DMS53 treated with DMSO at 0.1 percent for 48 hours (cell line): ENCODE data around the gene MAD2L1BP.

ENCODE experiments used
- DNase-seq: peaks from one replicate; lab custom pipeline; 2025; ENCODE audit not compliant: unreplicated experiment; lab: John Stamatoyannopoulos, UW

The MAD2L1BP gene

DNA sequence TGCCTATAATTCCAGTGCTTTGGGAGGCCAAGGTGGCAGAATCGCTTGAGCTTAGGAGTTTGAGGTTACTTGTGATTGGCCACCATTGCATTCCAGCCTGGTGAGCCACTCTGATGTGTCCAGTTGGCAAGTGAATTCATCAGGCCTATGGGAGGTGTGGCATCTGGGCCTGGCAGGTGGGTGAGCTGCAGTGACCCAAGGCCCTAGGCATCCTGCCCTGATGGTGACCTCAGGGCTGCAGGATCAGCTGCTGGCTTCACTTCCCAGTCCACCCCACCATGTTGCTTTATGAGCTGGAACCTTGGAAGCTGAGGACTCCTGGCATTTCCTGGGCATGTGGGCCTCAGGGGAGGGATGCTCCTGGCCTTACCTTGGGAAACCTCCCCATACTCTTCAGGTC lies 29.7 kb downstream of the MAD2L1BP start:
- no peak for DNase-seq

DNA sequence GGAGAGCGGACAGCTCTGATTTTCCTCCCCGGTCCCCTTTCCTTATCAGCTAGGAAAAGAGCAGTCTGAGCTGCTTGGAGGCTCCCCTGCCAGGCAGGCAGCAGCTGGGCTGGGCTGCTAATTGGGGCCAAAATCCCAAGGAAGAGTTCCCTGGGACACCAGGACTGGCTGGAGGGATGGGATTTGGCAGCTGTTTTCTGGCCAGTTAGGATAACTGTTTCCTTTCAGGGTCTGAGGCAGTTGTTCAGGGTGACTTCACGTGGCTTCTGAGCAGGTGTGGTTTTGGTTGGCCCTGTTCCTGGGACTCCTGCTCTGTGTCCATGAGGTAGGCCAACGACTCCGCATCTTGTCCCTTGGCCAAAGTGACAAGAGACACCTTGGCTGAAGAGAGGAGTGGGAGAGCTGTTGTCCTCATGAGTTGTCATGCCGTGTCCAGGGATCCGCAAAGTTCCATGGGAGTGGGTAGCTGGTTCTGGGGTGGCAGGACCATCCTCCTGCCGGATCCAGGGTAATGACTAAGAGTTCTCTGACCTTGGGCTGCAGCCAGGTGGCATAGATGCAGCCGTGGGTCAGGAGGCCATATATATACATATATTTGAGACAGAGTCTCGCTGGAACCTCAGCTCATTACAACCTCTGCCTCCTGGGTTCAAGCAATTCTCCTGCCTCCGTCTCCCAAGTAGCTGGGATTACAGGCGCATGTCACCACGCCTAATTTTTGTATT lies 30.7 kb downstream of the MAD2L1BP start:
- DNase-seq = no peak

DNA sequence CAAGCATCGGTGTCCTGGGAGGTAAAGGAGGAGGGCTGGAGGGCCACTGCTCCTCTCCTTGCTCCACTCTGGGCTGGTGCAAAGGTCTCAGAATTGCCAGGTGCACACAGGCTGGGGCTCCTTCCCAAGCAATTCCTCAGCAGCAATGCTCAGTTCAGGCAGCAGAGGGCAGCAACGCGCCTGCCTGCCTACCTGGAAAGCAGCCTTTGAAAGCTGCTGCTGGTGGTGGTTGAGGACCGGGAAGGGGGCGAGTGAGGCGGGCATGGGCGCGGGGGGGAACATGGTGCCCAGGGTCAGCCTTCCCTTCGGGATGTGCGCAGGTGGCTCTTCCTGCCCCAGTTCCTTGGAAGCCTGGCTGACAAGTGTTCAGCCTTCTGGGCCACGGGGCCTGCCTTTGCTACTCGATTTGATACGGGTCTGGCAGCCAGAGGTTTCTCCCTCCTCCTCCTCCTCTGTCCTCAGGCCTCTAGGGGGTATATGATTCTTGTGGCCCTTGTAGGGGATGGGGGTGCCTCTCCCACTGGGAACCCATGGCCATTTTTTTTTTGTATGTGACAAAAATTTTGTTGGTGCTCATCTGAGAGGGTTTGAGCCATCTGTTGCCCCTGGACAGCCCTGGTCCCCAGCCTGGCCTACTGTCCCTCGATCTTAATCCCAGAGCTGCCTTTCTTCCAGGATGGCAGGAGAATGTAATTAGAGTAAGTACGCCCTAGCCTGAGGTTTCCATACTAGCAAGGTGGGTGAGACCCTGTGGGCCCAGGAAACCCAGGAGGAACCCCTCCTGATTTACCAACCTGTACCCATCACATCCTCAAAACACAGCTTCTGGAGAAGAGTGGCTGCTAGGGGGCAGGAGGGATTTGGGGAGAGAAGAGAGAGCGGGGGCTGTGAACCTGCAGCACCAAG lies 31.9 kb downstream of the MAD2L1BP start:
- peak; percentile 61 for DNase-seq

DNA sequence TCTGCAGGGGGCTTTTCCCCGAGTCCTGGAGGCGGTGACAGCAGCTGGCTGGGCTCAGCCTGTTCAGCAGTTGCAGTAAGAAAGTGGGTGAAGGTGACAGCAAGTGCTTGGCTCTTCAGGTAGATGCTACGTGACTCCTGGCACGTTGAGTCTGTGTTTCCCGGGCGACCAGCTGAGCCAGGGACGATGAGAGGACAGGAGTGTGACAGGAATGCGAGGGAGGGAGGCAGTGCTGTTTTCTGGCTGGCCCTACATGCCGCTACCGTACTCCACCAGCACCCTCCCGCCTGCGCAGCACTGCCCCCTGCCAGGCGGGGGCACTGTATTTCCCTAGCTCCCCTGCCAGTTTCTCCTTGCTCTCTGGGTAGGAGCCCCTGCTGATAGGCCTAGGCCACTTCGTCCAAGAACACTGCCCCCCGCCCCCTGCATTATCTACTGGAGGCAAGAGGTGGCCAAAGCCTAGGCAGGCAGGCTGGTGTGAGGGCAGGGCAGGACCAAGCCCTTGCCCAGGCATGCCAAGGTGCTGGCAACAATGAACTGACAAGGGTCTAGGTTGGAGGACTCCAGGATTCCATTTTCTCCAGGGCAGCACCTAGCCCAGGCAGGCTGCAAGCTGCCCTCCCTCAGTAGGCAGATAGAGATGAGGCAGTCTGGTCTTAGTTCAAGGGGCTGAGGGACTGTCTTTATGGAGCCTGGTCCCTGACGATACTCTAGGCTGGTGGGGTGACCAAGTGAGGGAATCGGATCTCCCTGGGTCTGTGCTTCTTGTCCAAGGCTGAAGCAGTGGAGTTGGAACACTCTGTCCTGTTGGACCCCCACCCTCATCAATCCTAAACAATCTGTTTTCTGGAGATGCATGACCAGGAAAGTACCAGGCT lies 32.8 kb downstream of the MAD2L1BP start:
- peak; percentile 72 for DNase-seq

DNA sequence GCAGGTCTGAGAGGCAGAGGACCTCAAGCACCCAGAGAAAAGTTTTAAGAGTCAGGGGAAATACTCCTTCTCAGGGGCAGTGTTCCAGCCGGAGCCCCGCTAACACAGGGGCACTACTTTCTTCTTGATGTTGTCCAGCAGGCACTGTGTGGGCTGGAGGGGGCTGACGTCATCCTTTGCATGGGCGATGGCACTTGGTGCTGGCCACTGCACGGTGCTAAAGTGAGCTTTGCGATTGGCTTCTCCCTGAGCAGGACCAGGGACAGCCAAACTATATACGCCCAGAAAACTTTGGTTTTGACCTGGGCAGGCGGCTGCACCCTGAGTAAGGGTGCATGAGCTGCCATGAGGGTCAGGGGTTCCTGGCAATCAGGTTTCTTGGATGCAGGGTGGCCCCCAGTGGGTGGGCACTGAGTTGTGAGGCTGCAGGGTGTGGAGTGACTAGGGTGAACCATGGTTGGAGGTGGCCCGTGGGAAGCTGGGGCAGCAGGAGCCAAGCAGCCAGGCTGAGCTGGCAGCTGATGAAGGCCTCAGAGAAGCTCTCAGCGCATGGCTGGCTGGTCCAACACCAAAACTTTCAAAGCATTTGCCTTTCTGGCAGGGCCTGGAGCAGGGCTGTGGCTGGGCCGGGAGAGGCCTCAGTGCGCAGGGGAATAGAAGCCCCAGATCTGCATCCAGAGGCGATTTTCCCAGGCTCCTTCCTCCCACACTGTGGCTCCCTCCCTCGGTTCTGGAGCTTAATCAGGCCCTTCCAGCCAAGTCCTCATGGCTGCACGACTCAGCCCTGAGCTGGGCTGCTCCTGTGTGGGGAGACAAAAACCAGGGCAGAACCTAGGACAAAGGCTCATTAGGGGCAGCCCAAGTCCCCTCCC lies 33.6 kb downstream of the MAD2L1BP start:
- no peak for DNase-seq

DNA sequence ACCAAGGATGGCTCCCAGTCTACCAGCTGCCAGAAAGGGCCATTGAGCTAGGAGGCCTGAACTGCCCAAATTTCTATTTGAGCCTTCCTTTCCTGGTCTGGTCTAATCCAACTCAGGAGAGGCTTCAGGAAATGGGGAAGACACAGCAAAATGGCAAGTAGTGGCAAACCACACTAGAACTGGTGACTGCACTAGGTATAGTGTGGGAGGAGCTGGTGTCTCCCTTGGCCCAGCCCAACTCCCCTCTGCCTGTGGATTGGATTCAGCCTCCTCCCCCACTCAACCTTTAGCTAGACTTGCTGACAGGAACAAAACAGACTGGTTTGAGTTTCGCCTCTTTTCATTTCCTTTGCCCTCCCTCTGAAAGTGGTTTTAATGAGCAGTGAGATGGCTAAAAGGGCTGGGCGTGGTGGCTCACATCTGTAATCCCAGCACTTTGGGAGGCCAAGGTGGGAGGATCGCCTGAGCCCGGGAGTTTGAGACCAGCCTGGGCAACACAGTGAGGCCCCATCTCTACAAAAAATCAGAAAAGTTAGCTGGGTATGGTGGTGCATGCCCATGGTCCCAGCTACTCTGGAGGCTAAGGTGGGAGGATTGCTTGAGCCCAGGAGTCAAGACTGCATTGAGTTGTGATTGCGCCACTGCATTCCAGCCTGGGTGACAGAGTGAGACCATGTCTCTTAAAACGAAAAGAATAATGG lies 34.4 kb downstream of the MAD2L1BP start:
- DNase-seq = no peak

DNA sequence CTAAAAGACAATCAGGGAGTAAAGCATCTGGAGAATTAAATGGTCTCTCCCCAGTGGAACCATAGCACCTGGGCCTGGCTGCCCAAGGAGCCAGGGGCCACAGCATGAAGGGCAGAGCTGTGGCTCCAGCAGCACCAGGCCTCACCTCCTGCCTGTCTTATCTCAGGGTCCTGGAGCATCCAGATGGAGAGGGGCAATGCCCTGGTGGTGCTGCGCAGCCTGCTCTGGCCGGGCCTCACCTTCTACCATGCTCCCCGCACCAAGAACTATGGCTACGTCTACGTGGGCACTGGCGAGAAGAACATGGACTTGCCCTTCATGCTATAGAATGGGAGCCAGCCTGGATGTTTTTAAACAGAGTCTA lies 35.0 kb downstream of the MAD2L1BP start:
- no peak for DNase-seq

DNA sequence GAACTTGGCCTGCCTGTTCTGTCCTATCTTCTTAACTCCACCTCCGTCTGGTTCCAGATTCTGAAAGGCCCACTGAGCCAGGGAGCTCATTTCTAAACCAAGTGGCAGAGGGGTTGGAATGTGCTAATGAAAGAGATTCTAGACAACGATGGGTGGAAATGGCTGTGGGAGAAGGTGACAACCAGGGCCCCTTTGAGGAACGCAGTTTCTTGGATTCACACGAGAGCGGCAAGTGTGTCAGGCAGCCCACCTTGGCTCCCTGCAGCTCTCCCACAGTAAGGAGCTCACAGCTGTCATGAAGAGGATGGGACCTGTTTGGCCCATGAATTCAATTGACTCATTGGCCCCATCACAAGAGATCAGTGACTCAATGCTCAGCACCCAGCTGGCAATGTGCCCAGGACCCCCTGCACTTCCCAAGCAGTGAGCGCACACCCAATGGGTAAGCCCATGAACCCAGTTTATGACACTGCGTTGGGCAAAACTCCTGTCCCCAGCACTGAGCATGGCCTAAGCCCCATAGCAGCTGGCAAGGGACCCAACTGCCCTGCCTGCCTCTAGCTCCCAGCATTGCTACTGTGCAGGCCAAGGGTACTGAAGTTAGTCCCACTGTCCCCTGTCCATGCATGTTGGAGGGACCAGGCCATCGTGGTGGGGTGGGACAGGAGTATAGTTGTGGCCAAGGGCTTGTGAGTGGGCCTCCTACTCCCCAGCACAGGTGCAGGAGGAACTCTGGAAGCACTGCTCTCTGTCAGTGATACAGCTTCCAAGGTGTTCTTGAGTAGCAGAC lies 35.6 kb downstream of the MAD2L1BP start:
- DNase-seq = no peak

DNA sequence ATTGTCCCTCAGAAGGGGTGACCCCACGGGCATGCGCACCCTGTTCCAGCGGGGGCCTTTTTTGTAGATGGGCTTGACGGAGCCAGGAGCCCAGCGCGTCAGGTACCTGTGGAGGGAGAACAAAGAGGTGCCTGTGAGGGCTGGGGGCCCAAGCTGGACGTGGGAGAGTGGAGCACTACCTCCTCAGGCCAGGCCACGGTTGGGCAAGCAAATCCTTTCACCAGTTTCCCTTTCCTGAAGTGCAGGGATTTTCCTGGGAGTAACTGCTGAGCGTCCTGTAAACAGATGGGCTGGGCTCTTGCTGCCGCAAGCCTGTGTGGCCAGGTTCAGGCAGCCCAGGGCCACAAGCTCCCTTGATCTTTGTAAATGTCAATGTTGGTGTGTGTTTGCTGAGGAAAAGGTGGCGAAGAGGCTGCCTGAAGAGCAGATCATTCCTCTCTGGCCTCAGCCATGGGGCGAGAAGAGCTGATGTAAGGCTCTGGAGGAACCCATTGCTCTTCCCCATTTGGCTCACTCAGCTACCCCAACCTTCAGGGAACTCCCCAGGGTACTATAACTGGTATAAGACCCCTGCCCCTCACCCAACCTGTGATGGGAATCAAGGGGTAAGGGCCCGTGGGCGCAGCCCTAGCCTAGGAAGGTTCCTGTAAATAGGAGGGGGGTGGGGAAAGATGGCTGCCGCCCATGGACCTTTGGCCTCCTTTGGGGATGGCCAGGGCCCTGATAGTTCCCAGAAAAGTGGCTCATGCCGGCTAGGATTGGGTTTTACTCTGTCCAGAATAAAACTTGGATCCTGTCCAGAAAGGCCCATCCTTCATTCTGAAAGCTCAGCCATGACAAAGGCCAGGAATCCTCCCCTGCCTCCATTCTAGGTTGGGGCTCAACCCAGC lies 36.4 kb downstream of the MAD2L1BP start:
- no peak for DNase-seq

DNA sequence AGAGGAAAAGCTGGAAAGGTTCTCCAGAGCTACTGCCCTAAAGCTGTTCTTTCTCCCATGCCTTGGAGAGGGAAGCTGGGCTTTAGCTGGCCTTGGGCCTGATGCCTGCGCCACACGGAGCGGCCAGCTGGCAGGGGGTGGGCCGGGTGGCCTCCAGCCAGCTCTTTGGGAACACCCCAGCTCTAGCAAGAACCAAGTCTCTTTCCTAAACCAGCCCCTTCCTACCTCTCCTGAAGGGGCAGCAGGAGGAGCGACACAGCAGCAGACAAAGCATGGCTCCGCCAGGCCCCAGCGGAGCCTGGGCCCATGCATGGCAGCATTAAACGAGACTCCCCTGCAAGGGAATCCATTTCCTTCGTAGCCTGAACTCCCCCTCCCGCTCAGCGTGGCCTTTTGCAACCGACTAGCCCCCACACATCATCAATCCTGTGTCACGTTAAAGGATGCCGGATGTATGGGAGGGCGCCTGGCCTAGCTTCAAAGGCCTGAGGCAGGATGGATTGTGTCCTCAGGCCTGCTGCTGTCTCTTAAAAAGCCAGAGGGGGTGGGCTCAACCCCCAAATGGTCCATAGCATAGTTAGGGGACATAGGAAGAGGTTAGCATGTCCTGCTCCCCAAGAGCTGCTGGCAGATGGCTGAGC lies 37.9 kb downstream of the MAD2L1BP start:
- no peak for DNase-seq

DNA sequence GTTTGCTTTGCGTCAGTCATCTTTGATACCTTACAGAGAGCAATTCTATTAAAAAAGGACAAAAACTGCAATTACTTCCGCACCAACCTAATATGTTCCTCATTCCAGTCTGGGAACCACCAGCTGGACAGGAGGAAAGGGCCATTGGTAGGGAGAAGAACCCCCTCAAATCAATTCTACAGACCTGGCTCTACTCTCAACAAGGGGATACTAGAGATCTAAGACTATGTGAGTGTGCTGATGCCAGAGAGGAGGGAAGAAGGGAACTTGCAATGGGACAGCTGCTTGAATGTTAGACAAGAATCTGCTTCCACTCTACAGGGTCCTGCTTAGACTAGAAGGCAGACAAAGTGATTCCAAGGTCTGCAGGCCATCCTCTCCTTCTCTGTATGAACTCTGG lies 38.7 kb downstream of the MAD2L1BP start:
- DNase-seq = no peak

DNA sequence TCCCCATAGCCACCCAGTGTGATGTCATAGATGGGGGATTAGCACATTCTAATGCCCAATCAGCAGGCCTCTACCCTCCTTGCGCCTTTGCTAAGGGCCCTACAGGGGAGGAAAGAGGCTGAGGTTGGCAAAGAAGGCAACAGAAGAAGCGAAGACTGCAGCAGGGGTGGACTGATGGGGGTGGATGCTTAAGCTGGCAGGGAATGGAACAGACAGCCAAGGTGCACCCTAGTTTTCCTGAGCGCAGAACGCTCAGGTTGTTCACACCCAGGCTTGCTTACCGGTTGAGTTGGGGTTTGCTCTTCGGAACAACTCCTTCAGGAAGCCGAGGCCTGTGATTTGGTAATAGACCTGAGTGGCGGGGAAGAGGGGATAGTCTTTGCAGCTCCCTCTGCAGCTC lies 39.3 kb downstream of the MAD2L1BP start:
- DNase-seq = no peak

DNA sequence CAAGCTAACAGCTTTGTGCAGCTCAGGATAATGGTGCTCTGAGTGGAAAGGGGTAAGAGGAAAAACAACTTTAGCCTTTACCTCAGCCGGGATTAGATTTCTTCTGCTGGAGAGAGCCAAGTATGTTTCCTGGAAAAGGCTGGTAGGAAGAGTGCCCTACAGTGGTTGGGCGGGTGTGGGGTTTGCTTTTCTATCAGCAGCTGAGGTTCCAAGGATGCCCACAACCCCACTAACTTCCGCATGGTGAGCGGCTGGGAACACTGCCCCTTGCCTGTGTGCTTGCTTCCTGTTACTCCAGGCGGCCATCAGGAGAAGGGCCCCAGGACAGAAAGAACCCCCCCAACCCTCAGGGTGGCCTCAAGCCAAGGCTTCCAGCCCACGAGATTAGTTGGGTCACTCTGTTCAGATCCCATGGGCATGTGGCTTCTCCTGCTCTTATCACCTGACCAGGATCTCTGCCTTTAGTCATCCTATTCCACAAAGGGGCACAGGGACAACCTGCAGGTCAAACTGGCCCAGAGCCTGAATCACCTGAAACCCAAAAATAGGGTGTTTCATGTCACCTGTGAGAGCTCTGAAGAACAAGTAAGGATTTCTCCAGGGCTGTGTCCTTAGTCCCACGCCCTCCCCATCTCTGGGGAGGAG lies 41.4 kb downstream of the MAD2L1BP start:
- DNase-seq = no peak

DNA sequence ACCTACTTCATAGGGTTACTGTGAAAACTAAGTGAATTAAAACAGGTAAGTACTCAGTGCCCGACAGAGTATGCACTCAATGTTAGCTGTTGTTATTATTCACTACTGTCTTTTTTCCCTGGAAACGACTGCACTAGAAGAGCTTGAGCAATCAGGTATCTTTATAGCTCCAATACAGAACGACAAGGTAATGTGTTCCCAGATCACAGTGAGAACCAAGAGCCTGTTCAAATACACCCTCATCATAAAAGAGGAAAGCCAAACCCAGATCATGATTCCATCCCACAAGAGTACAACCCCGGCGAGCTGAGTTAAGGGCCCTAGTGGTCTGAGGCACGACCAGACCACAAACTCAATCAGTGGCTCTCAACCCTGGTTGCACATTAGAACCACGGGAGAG lies 42.1 kb downstream of the MAD2L1BP start:
- DNase-seq = no peak

DNA sequence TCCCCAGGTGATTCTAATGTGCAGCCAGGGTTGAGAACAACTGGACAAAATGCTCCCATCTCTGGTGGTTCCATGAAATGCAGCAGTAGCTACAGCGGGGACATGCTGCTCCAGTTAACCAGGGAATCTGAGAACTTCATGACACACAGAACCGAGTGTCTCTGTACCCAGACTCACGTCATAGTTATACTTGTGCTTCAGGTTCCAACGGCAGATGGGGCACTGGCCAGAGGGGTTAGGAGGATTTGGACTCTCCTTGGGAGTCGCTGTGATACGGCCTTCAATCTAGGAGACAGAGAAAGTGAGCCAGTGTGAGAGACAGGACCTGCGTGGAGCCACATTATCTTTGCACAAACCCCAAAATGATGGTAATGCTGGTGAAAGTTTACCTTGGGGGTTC lies 42.7 kb downstream of the MAD2L1BP start:
- DNase-seq = no peak

DNA sequence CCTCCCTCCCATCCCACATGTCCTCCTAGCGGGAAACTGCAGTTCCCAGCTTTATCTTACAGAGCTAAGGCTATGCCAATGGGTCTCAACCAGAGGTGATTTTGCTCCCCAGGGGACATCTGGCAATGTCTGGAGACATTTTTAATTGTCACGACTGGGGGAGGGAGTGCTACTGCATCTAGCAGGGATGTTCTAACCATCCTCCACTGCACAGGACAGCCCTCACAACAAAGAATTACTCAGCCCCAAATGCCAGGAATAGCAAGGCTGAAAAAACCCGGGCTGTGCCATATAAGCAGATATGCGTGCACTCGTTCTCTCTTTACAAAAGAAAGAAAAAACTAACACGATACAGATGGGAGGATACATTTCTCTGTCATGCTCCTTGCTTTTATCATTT lies 43.4 kb downstream of the MAD2L1BP start:
- DNase-seq = no peak
